K562 (cell line): Measurements from ENCODE around the gene BTG2. TPM values are rescaled to one million over a fixed set of nuclear protein-coding genes. Genes with fewer than 3 reads are reported as not detected.

Source experiments
- BRCA1 ChIP-seq, 2 experiments: fragments of 450-650 bp in 1 of 2; sonication (generic) in 1 of 2; formaldehyde crosslinking in 1 of 2; IDR thresholded peaks; 2 replicates each; pipeline versions ENCODE4 v1.5.0 to v1.6.1; 2017 to 2020; ENCODE audit warnings: mild to moderate bottlenecking in 1 of 2, missing genetic modification reagents in 1 of 2
- FOXM1 ChIP-seq, 2 experiments: fragments of 450-650 bp in 1 of 2; sonication (generic) in 1 of 2; formaldehyde crosslinking in 1 of 2; IDR thresholded peaks; 2 replicates each; pipeline versions ENCODE4 v1.6.1 to v1.9.0; 2017 to 2022; ENCODE audit warnings: low read depth in 2 of 2, mild to moderate bottlenecking in 2 of 2, missing genetic modification reagents in 1 of 2, moderate library complexity in 1 of 2
- KDM5B ChIP-seq: fragments of 200-600 bp; sonication (generic); IDR thresholded peaks from 2 replicates; pipeline ENCODE4 v1.6.1; 2012; ENCODE audit warnings: low read depth, mild to moderate bottlenecking, moderate library complexity, low read length, control low read depth, inconsistent platforms; ENCODE audit not compliant: insufficient replicate concordance
- L3MBTL2 ChIP-seq: fragments of 450-650 bp; IDR thresholded peaks from 2 replicates; pipeline ENCODE4 v1.6.1; 2016; ENCODE audit warnings: mild to moderate bottlenecking, moderate library complexity
- MAZ ChIP-seq, 2 experiments: fragments of 450-650 bp in 1 of 2; sonication (generic) in 1 of 2; formaldehyde crosslinking; IDR thresholded peaks in 1 of 2; conservative IDR thresholded peaks in 1 of 2; 2 replicates each; pipeline versions ENCODE4 v1.4.0 to v1.5.0; 2020; ENCODE audit warnings: mild to moderate bottlenecking in 1 of 2, missing genetic modification reagents in 1 of 2
- MTA3 ChIP-seq: fragments of 450-650 bp; formaldehyde crosslinking; IDR thresholded peaks from 2 replicates; pipeline ENCODE4 v1.6.1; 2017; ENCODE audit warnings: mild to moderate bottlenecking, borderline replicate concordance
- NFATC3 ChIP-seq: fragments of 450-650 bp; IDR thresholded peaks from 2 replicates; pipeline ENCODE4 v1.6.1; 2017; ENCODE audit warnings: mild to moderate bottlenecking
- NR2C2 ChIP-seq, 2 experiments: fragments of 200-800 bp in 1 of 2; sonication (Bioruptor generic) in 1 of 2; sonication (generic) in 1 of 2; formaldehyde crosslinking in 1 of 2; IDR thresholded peaks; 2 replicates each; pipeline versions ENCODE4 v1.6.1 to v1.8.0; 2016 to 2022; ENCODE audit warnings: mild to moderate bottlenecking in 1 of 2, missing compliant biosample characterization in 1 of 2, missing genetic modification characterization in 1 of 2, missing genetic modification reagents in 1 of 2
- POLR2AphosphoS2 ChIP-seq: IDR thresholded peaks from 2 replicates; pipeline ENCODE4 v1.6.1; 2012; ENCODE audit warnings: low read length, improper control_type of control experiment
- POLR2H ChIP-seq: IDR thresholded peaks from 2 replicates; pipeline ENCODE4 v1.6.1; 2016; ENCODE audit warnings: missing genetic modification characterization, low read depth, mild to moderate bottlenecking, control low read depth, missing compliant biosample characterization, moderate library complexity
- RAD21 ChIP-seq, 2 experiments: fragments of 250-450 bp in 1 of 2; fragments of 450-650 bp in 1 of 2; sonication (Bioruptor Pico) in 1 of 2; formaldehyde crosslinking in 1 of 2; IDR thresholded peaks in 1 of 2; conservative IDR thresholded peaks in 1 of 2; 2 replicates each; pipeline versions ENCODE4 v1.4.0 to v1.8.0; 2020 to 2022; ENCODE audit warnings: mild to moderate bottlenecking in 2 of 2, moderate library complexity in 1 of 2
- RCOR1 ChIP-seq, 2 experiments: IDR thresholded peaks; 2 replicates each; pipeline ENCODE4 v1.6.1; 2012; ENCODE audit warnings: low read depth in 2 of 2, low read length in 2 of 2, borderline replicate concordance in 1 of 2, improper control_type of control experiment in 1 of 2
- RFX5 ChIP-seq: IDR thresholded peaks from 2 replicates; pipeline ENCODE4 v1.6.1; 2011; ENCODE audit warnings: low read depth, mild to moderate bottlenecking, improper control_type of control experiment, low read length
- TEAD4 ChIP-seq, 2 experiments: sonication (generic) in 1 of 2; formaldehyde crosslinking in 1 of 2; IDR thresholded peaks; 2 replicates each; pipeline versions ENCODE4 v1.6.1 to v1.8.0; 2012 to 2022; ENCODE audit warnings: borderline replicate concordance in 1 of 2, inconsistent platforms in 1 of 2, low read length in 1 of 2, mild to moderate bottlenecking in 1 of 2, missing genetic modification reagents in 1 of 2
- TSC22D4 ChIP-seq: fragments of 450-650 bp; IDR thresholded peaks from 2 replicates; pipeline ENCODE4 v1.6.1; 2016; ENCODE audit warnings: missing genetic modification characterization, missing biosample characterization, control low read depth
- YY1 ChIP-seq, 3 experiments: IDR thresholded peaks; 2 replicates each; pipeline ENCODE4 v1.6.1; 2011; ENCODE audit warnings: low read length in 2 of 3, mild to moderate bottlenecking in 2 of 3, moderate library complexity in 2 of 3, borderline replicate concordance in 1 of 3, control low read depth in 1 of 3, low read depth in 1 of 3; ENCODE audit not compliant: insufficient read depth in 3 of 3, insufficient replicate concordance in 2 of 3, control insufficient read depth in 1 of 3, insufficient read length in 1 of 3; ENCODE audit errors: extremely low read depth in 1 of 3
- ZEB2 ChIP-seq: fragments of 450-650 bp; IDR thresholded peaks from 2 replicates; pipeline ENCODE4 v1.6.1; 2016
- ZNF384 ChIP-seq: IDR thresholded peaks from 2 replicates; pipeline ENCODE4 v1.6.1; 2012; ENCODE audit warnings: low read depth, low read length, improper control_type of control experiment
- polyA plus RNA-seq, 8 experiments: library from polyadenylated mRNA; depleted of rRNA in 4 of 8; stranded (reverse) in 5 of 8; unstranded in 3 of 8; fragments of >200 nt; fragmentation: Nextera tagmentation in 2 of 8; fragmentation: Illumina TruSeq in 1 of 8; extraction: Ambion mirVana in 2 of 8; extraction: Trizol in 1 of 8; gene quantifications; 2 replicates each; pipeline versions ENCODE4 v1.2.1 to v1.2.3, GENCODE V29; 2011 to 2014; ENCODE audit warnings: inconsistent platforms in 1 of 8, missing spikeins in 1 of 8
- total RNA-seq, 7 experiments: library from RNA; depleted of rRNA in 6 of 7; stranded (reverse); fragments of >200 nt in 6 of 7; fragmentation: Illumina TruSeq in 2 of 7; extraction: Trizol in 2 of 7; gene quantifications; 2 replicates each; pipeline versions ENCODE4 v1.2.1 to v1.2.3, GENCODE V29; 2011 to 2021; ENCODE audit warnings: low replicate concordance in 1 of 7
- TF ChIP-seq, protein P1 (sequence below): fragments of 250-450 bp; sonication (Bioruptor Pico); IDR thresholded peaks from 2 replicates; pipeline ENCODE4 v1.8.0; 2022; ENCODE audit warnings: moderate library complexity, mild to moderate bottlenecking, inconsistent platforms
- TF ChIP-seq, protein P2 (sequence below): fragments of 250-450 bp; sonication (Bioruptor Pico); IDR thresholded peaks from 2 replicates; pipeline ENCODE4 v1.6.1; 2021; ENCODE audit warnings: mild to moderate bottlenecking
- TF ChIP-seq, protein P3 (sequence below): fragments of 250-450 bp; sonication (Bioruptor Pico); IDR thresholded peaks from 2 replicates; pipeline ENCODE4 v1.8.0; 2021; ENCODE audit warnings: moderate library complexity, mild to moderate bottlenecking, inconsistent platforms

BTG2 gene
- total and polyA plus RNA-seq, 9 of the 15 experiments (the other 6 are each of a cell fraction or from before 2014, with no cell fraction given) = 2.3 to 41.9 (median 8.7) TPM

DNA sequence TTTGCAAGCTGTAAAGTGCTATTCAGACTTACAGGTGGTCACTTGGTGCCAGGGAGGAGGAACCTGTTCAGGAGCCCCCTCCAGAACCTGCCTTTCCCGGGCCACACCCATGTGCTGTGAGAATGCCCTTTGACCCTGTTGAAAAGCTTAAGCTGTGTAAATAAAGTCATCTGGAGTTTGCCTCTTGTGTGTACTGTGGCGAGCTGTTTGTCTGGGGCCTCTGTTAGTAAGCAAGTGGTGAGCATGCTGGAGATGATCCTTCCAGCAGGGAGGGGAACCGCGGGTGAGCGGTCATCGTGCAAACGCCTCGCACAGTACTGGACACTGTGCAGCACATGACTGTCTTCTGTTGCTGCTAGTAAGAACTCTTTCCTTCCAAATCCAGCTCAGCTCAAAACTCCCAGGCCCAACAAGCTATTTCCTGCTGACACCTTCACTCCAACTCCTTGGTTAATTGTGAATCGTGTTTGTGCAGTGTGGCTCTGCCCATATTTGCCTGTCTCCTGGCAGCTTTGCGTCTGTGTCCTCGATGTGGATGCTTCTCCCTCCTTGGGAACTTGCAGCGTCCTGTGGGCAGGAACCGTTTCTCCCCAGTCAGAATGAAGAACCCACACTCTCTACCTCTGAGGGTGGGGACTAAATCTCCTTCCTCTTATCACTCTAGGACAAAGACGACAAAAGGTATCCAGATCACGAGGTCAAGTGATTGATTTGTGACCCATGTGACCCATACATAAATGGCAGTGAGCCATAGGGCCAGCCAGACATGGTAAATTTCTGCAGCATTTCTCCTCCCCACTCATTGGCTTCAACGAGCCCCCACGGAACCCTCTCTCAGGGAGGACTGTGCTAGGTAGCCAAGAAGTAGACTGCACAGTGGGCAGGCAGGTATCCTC, 13.9 kb upstream of the BTG2 start (continued):
- TF ChIP-seq TSC22D4 (no peak), NR2C2 (CRISPR knock-in tag; IDR thresholded peaks at IDR 0.05) (peak; percentile 84), NR2C2 (tag; IDR thresholded peaks at IDR 0.05) (peak; percentile 90), RAD21 (CRISPR knock-in tag; conservative IDR thresholded peaks at IDR 0.05 in 1 of 2, IDR thresholded peaks at IDR 0.05 in 1 of 2) (no peak), YY1 (IDR thresholded peaks at IDR 0.05; ENCODE audit: borderline replicate concordance in 1 of 3, control insufficient read depth in 1 of 3, extremely low read depth in 1 of 3, insufficient read depth in 3 of 3, insufficient read length in 1 of 3, insufficient replicate concordance in 2 of 3, low read depth in 1 of 3, low read length in 2 of 3) (no peak), POLR2AphosphoS2 (no peak), MTA3 (peak; percentile 20; the same call in 1 of the 2 replicates), L3MBTL2 (peak; percentile 95), RCOR1 (IDR thresholded peaks at IDR 0.05; ENCODE audit: borderline replicate concordance in 1 of 2, low read depth in 2 of 2, low read length in 2 of 2) (no peak), KDM5B (peak; percentile 22), ZNF384 (no peak), RFX5 (no peak), BRCA1 (IDR thresholded peaks at IDR 0.05) (no peak), BRCA1 (CRISPR knock-in tag; IDR thresholded peaks at IDR 0.05) (no peak), POLR2H (no peak), NFATC3 (no peak), FOXM1 (IDR thresholded peaks at IDR 0.05; ENCODE audit: low read depth) (no peak), FOXM1 (CRISPR knock-in tag; IDR thresholded peaks at IDR 0.05; ENCODE audit: low read depth) (no peak), MAZ (CRISPR knock-in tag; conservative IDR thresholded peaks at IDR 0.05 in 1 of 2, IDR thresholded peaks at IDR 0.05 in 1 of 2) (0 out of 4 replicates have a peak, but pooled peaks have one; percentile 18 to 24), TEAD4 (IDR thresholded peaks at IDR 0.05; ENCODE audit: low read length) (no peak), TEAD4 (CRISPR knock-in tag; IDR thresholded peaks at IDR 0.05; ENCODE audit: borderline replicate concordance) (no peak), ZEB2 (no peak)
- TF ChIP-seq, protein P1, sequence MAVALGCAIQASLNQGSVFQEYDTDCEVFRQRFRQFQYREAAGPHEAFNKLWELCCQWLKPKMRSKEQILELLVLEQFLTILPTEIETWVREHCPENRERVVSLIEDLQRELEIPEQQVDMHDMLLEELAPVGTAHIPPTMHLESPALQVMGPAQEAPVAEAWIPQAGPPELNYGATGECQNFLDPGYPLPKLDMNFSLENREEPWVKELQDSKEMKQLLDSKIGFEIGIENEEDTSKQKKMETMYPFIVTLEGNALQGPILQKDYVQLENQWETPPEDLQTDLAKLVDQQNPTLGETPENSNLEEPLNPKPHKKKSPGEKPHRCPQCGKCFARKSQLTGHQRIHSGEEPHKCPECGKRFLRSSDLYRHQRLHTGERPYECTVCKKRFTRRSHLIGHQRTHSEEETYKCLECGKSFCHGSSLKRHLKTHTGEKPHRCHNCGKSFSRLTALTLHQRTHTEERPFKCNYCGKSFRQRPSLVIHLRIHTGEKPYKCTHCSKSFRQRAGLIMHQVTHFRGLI (CRISPR knock-in tag) = no peak
- TF ChIP-seq, protein P2, sequence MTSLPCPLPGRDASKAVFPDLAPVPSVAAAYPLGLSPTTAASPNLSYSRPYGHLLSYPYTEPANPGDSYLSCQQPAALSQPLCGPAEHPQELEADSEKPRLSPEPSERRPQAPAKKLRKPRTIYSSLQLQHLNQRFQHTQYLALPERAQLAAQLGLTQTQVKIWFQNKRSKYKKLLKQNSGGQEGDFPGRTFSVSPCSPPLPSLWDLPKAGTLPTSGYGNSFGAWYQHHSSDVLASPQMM = no peak
- TF ChIP-seq, protein P3, sequence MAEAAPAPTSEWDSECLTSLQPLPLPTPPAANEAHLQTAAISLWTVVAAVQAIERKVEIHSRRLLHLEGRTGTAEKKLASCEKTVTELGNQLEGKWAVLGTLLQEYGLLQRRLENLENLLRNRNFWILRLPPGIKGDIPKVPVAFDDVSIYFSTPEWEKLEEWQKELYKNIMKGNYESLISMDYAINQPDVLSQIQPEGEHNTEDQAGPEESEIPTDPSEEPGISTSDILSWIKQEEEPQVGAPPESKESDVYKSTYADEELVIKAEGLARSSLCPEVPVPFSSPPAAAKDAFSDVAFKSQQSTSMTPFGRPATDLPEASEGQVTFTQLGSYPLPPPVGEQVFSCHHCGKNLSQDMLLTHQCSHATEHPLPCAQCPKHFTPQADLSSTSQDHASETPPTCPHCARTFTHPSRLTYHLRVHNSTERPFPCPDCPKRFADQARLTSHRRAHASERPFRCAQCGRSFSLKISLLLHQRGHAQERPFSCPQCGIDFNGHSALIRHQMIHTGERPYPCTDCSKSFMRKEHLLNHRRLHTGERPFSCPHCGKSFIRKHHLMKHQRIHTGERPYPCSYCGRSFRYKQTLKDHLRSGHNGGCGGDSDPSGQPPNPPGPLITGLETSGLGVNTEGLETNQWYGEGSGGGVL (CRISPR knock-in tag) = no peak
